Smooth muscle cell (in vitro differentiated cells): ENCODE results near the gene PTPN7. TPM values are rescaled to one million over a fixed set of nuclear protein-coding genes. Genes with fewer than 3 reads are reported as not detected.
A peak's percentile ranks its signal among the peaks of the same experiment; 100 is the strongest.

Source experiments
- DNase-seq: peaks from one replicate; lab custom pipeline; 2025; ENCODE audit not compliant: unreplicated experiment; lab: John Stamatoyannopoulos, UW
- H2AFZ ChIP-seq: fragments of 200-600 bp; sonication (generic); 2 replicates; pipeline ENCODE4 v1.6.0; 2016; ENCODE audit warnings: antibody characterized with exemption, low read depth, mild to moderate bottlenecking
- H3F3A ChIP-seq: fragments of 200-600 bp; sonication (generic); 2 replicates; pipeline ENCODE4 v1.6.0; 2017; ENCODE audit warnings: antibody characterized with exemption, low read depth
- H3K27ac ChIP-seq: fragments of 200-600 bp; sonication (generic); 2 replicates; pipeline ENCODE4 v1.5.1; 2016; ENCODE audit warnings: low read depth, mild to moderate bottlenecking
- H3K27me3 ChIP-seq: fragments of 200-600 bp; sonication (generic); 2 replicates; pipeline ENCODE4 v1.6.1; 2016; ENCODE audit warnings: low read depth, mild to moderate bottlenecking
- H3K36me3 ChIP-seq: fragments of 200-600 bp; sonication (generic); 2 replicates; pipeline ENCODE4 v1.5.1; 2016; ENCODE audit warnings: low read depth
- H3K4me1 ChIP-seq: fragments of 200-600 bp; sonication (generic); 2 replicates; pipeline ENCODE4 v1.5.1; 2016; ENCODE audit warnings: low read depth
- H3K4me2 ChIP-seq: fragments of 200-600 bp; sonication (generic); 2 replicates; pipeline ENCODE4 v1.6.0; 2016; ENCODE audit warnings: mild to moderate bottlenecking
- H3K4me3 ChIP-seq: fragments of 200-600 bp; sonication (generic); 2 replicates; pipeline ENCODE4 v1.5.1; 2016; ENCODE audit warnings: mild to moderate bottlenecking
- H3K79me2 ChIP-seq: fragments of 200-600 bp; sonication (generic); 2 replicates; pipeline ENCODE4 v1.6.0; 2016; ENCODE audit warnings: low read depth, mild to moderate bottlenecking
- H3K9ac ChIP-seq: fragments of 200-600 bp; sonication (generic); 2 replicates; pipeline ENCODE4 v1.6.0; 2016; ENCODE audit warnings: low read depth
- H3K9me3 ChIP-seq: fragments of 200-600 bp; sonication (generic); replicated peaks from 2 replicates; pipeline ENCODE4 v1.5.1; 2016; ENCODE audit warnings: low read depth
- H4K20me1 ChIP-seq: fragments of 200-600 bp; sonication (generic); 2 replicates; pipeline ENCODE4 v1.6.0; 2016; ENCODE audit warnings: low read depth
- CTCF ChIP-seq: fragments of 200-600 bp; sonication (generic); IDR thresholded peaks from 2 replicates; pipeline ENCODE4 v1.5.1; 2017; ENCODE audit warnings: borderline replicate concordance, mild to moderate bottlenecking, antibody characterized with exemption; ENCODE audit not compliant: insufficient read depth, poor library complexity, severe bottlenecking
- WGBS: methylation state at CpG from one replicate; pipeline ENCODE4 v1.1.7; 2016; ENCODE audit warnings: low lambda C conversion rate; 5-methylcytosine and 5-hydroxymethylcytosine counted together
- polyA plus RNA-seq: library from polyadenylated mRNA; unstranded; fragments of >200 nt; fragmentation: Nextera tagmentation; extraction: Ambion mirVana; gene quantifications from 2 replicates; pipeline ENCODE4 v1.2.1, GENCODE V29; 2016
- total RNA-seq: library from RNA; depleted of rRNA; stranded (reverse); fragments of >200 nt; gene quantifications from 2 replicates; pipeline ENCODE4 v1.2.3, GENCODE V29; 2014

The PTPN7 gene
- total RNA-seq (not detected in 2 replicates), polyA plus RNA-seq (not detected in 2 replicates)

GRCh38 chr1:202160377-202160940, at the start of gene PTPN7:
Gene PTPN7, minus strand, starts transcription at chr1:202160602. Its CDS starts 1,200 bp downstream, at chr1:202159402.
- Histone ChIP-seq H3K9me3 (no peaks in the 10 kb centered on the region), H4K20me1 (no peaks in the 10 kb centered on the region), H3K4me2 (no peak within 1 kb of the TSS), H3K36me3 (no peaks in the 10 kb centered on the region), H3K79me2 (no peaks in the 10 kb centered on the region), H2AFZ (peak within 1 kb of the TSS; percentile 7), H3K4me3 (no peak within 1 kb of the TSS), H3F3A (no peaks in the 10 kb centered on the region), H3K4me1 (peaks cover under 1% of the 10 kb centered on the region), H3K27ac (no peak within 1 kb of the TSS), H3K27me3 (no peaks in the 10 kb centered on the region), H3K9ac (no peak within 1 kb of the TSS)
- 83% methylated on average over 17 of the region's 17 CpGs for WGBS
- TF ChIP-seq CTCF, result no peak
- DNase-seq, result no peak

GRCh38 chr1:202208351-202208857, 48.0 kb upstream of the PTPN7 start:
- Histone ChIP-seq H3K4me3 (no peak overlapping the region), H3K4me1 (no peaks in the 10 kb centered on the region), H3K36me3 (no peaks in the 10 kb centered on the region), H3K9me3 (no peaks in the 10 kb centered on the region), H3K4me2 (no peak overlapping the region), H3K79me2 (no peaks in the 10 kb centered on the region), H3K27me3 (peaks cover 5% of the 10 kb centered on the region), H3K9ac (no peak overlapping the region), H3K27ac (no peak overlapping the region), H4K20me1 (no peaks in the 10 kb centered on the region), H3F3A (no peaks in the 10 kb centered on the region), H2AFZ (no peak overlapping the region)
- TF ChIP-seq CTCF, result no peak
- 96% methylated on average over 11 of the region's 11 CpGs for WGBS
- DNase-seq, result no peak

GRCh38 chr1:202207292-202207691, 46.9 kb upstream of the PTPN7 start:
- Histone ChIP-seq H3F3A (no peaks in the 10 kb centered on the region), H3K4me2 (no peak overlapping the region), H3K9ac (no peak overlapping the region), H3K79me2 (no peaks in the 10 kb centered on the region), H3K36me3 (no peaks in the 10 kb centered on the region), H2AFZ (no peak overlapping the region), H3K27ac (no peak overlapping the region), H3K27me3 (no peaks in the 10 kb centered on the region), H3K4me1 (no peaks in the 10 kb centered on the region), H3K4me3 (no peak overlapping the region), H3K9me3 (no peaks in the 10 kb centered on the region), H4K20me1 (no peaks in the 10 kb centered on the region)
- WGBS, result 58% methylated on average over 1 of the region's 1 CpG
- no peak for DNase-seq
- TF ChIP-seq CTCF, result no peak
